Loucy (cell line): ENCODE measurements around the gene MT1A.

Experiments
- H2AFZ ChIP-seq: fragments of 200-600 bp; sonication (generic); 2 replicates; pipeline ENCODE4 v1.6.0; 2016; ENCODE audit warnings: antibody characterized with exemption, mild to moderate bottlenecking, low read length, moderate library complexity
- H3F3A ChIP-seq: fragments of 200-600 bp; 2 replicates; pipeline ENCODE4 v1.6.0; 2016; ENCODE audit warnings: antibody characterized with exemption, low read depth, mild to moderate bottlenecking
- H3K27me3 ChIP-seq: fragments of 200-600 bp; sonication (generic); 2 replicates; pipeline ENCODE4 v1.6.1; 2014; ENCODE audit warnings: low read length, mild to moderate bottlenecking; ENCODE audit not compliant: insufficient read depth, poor library complexity, severe bottlenecking
- H3K36me3 ChIP-seq: fragments of 200-600 bp; sonication (generic); 2 replicates; pipeline ENCODE4 v1.6.1; 2016; ENCODE audit warnings: low read length; ENCODE audit not compliant: insufficient read depth
- H3K4me1 ChIP-seq: fragments of 200-600 bp; sonication (generic); 2 replicates; pipeline ENCODE4 v1.5.1; 2014; ENCODE audit warnings: low read length, mild to moderate bottlenecking; ENCODE audit not compliant: insufficient read depth, poor library complexity, severe bottlenecking
- H3K4me2 ChIP-seq: fragments of 200-600 bp; sonication (generic); 2 replicates; pipeline ENCODE4 v1.6.0; 2014; ENCODE audit warnings: antibody characterized with exemption, low read length, low read depth, mild to moderate bottlenecking; ENCODE audit not compliant: poor library complexity, severe bottlenecking
- H3K4me3 ChIP-seq: fragments of 200-600 bp; sonication (generic); 2 replicates; pipeline ENCODE4 v1.5.1; 2014; ENCODE audit warnings: low read length, mild to moderate bottlenecking, mixed read lengths; ENCODE audit not compliant: poor library complexity, severe bottlenecking
- H3K79me2 ChIP-seq: fragments of 200-600 bp; sonication (generic); 2 replicates; pipeline ENCODE4 v1.6.1; 2014; ENCODE audit warnings: low read length; ENCODE audit not compliant: insufficient read depth
- H3K9ac ChIP-seq: fragments of 200-600 bp; sonication (generic); 2 replicates; pipeline ENCODE4 v1.6.0; 2014; ENCODE audit warnings: mild to moderate bottlenecking, low read depth, low read length, moderate library complexity; ENCODE audit not compliant: poor library complexity, severe bottlenecking
- H3K9me2 ChIP-seq: fragments of 200-600 bp; sonication (generic); replicated peaks from 2 replicates; pipeline ENCODE4 v1.6.1; 2016; ENCODE audit warnings: low read depth, low read length, mixed read lengths
- H3K9me3 ChIP-seq: fragments of 200-600 bp; sonication (generic); 2 replicates; pipeline ENCODE4 v1.6.1; 2014; ENCODE audit warnings: mild to moderate bottlenecking, antibody characterized with exemption, low read length, low read depth; ENCODE audit not compliant: insufficient read depth
- H4K20me1 ChIP-seq: fragments of 200-600 bp; sonication (generic); 2 replicates; pipeline ENCODE4 v1.6.0; 2014; ENCODE audit warnings: antibody characterized with exemption, low read length, mild to moderate bottlenecking; ENCODE audit not compliant: insufficient read depth, poor library complexity, severe bottlenecking
- CTCF ChIP-seq: fragments of 200-600 bp; sonication (generic); conservative IDR thresholded peaks from 2 replicates; pipeline ENCODE4 v1.5.1; 2014; ENCODE audit warnings: mild to moderate bottlenecking, antibody characterized with exemption, low read length
- EZH2phosphoT487 ChIP-seq: fragments of 200-600 bp; IDR thresholded peaks from 2 replicates; pipeline ENCODE4 v1.6.1; 2018; ENCODE audit warnings: antibody characterized with exemption, mild to moderate bottlenecking, moderate library complexity, borderline replicate concordance

MT1A gene

DNA sequence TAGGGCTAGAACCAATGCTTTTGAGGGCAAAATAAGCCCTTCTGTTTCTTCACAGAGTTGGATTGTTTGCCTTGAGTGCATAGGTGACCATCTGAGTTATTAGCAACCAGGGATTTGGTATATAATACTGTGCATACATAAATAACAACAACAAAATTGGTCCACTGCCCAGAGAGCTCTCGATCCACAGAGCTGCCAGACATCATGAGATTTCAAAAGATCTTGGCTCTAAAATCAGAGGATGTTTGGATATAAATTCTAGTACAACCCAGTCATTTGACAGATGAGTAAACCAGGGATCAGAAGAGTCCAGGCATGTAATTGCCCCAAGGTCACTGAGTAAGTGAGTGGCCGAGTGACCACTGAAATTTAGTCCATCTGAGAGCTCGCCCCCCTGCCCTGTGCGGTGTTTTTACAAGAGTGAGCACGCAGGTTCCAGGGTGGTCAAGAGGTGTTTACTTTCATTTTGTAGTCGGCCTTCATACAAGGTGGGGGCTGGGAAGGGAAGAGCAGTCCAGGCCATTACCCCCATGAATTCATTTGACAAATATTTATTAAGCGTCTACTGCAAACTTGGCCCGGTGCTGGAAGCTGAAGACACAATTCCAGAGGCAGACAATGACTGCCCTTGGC lies 31.9 kb upstream of the MT1A start:
- Histone ChIP-seq H3K36me3 (no peaks in the 10 kb centered on the region), H4K20me1 (no peaks in the 10 kb centered on the region), H3K9me3 (no peaks in the 10 kb centered on the region), H3K79me2 (peaks cover 7% of the 10 kb centered on the region), H3K9ac (no peak overlapping the region), H3K4me2 (no peak overlapping the region), H2AFZ (no peak overlapping the region), H3F3A (no peaks in the 10 kb centered on the region), H3K4me1 (peaks cover 19% of the 10 kb centered on the region), H3K27me3 (no peaks in the 10 kb centered on the region), H3K4me3 (no peak overlapping the region), H3K9me2 (no peaks in the 10 kb centered on the region)
- TF ChIP-seq EZH2phosphoT487 = no peak
- no peak for TF ChIP-seq CTCF

DNA sequence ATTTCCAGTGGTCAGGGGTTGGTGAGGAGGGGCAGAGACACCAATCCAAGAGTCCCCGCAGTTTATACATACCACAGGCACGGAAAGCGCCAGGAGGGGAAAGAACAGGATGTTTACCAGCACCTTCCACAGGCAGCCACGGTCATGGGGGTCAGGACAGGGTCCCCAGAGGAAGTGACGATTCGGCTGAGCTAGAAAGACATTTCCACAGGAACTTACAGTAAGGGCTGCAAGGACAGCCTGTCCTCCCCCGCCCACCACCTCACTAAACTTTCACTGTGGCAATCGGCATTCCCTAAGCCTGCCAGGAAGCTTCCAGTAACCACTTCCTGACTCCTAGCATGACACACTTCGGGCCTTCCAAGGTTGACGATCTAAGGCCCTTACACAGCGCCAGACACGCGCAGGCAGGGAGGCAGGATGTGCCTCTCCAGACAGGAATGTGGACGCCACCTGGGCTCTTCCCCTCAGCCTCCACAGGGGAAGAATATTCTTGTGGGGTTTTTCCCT lies 31.3 kb upstream of the MT1A start:
- H3K36me3 ChIP-seq = no peaks in the 10 kb centered on the region
- no peak for TF ChIP-seq CTCF
- TF ChIP-seq EZH2phosphoT487 = no peak
- H3K27me3 ChIP-seq = no peaks in the 10 kb centered on the region
- H3K9me2 ChIP-seq = no peaks in the 10 kb centered on the region
- H4K20me1 ChIP-seq = no peaks in the 10 kb centered on the region
- no peak overlapping the region for H3K4me2 ChIP-seq
- H3K4me1 ChIP-seq = peaks cover 19% of the 10 kb centered on the region
- no peak overlapping the region for H3K4me3 ChIP-seq
- no peaks in the 10 kb centered on the region for H3F3A ChIP-seq
- H3K9me3 ChIP-seq = no peaks in the 10 kb centered on the region
- no peak overlapping the region for H2AFZ ChIP-seq
- no peak overlapping the region for H3K9ac ChIP-seq
- peaks cover 7% of the 10 kb centered on the region for H3K79me2 ChIP-seq

- Histone ChIP-seq H3K9me2 (no peaks in the 10 kb centered on the region), H3F3A (no peaks in the 10 kb centered on the region), H3K4me3 (peak overlapping the region; percentile 77)
These were observed 30.8 kb upstream of the MT1A start for GRCh38 chr16:56607675-56608042.

More at GRCh38 chr16:56607675-56608042, 30.8 kb upstream of the MT1A start:
- Histone ChIP-seq H2AFZ (peak overlapping the region; percentile 83), H3K9ac (peak overlapping the region; percentile 84), H3K4me2 (peak overlapping the region; percentile 86), H4K20me1 (no peaks in the 10 kb centered on the region), H3K9me3 (no peaks in the 10 kb centered on the region), H3K79me2 (peaks cover 7% of the 10 kb centered on the region), H3K36me3 (no peaks in the 10 kb centered on the region), H3K27me3 (no peaks in the 10 kb centered on the region), H3K4me1 (peaks cover 19% of the 10 kb centered on the region)
- TF ChIP-seq EZH2phosphoT487 (no peak), CTCF (no peak)
